KOPT-K1 (cell line): ENCODE measurements around the gene LZTS3.
"Not testable (repeated sequence)": the region's sequence is repeated elsewhere in the genome, so short reads cannot be mapped to it uniquely, and the experiment has no call there.

Source experiments
- H3K27ac ChIP-seq: fragments of 200-600 bp; sonication (generic); 2 replicates; pipeline ENCODE4 v1.5.1; 2016; ENCODE audit warnings: antibody characterized with exemption, mild to moderate bottlenecking, low read depth, low read length; ENCODE audit not compliant: poor library complexity, severe bottlenecking
- H3K36me3 ChIP-seq: fragments of 200-600 bp; sonication (generic); 2 replicates; pipeline ENCODE4 v1.5.1; 2017; ENCODE audit warnings: antibody characterized with exemption, mild to moderate bottlenecking, low read length, moderate library complexity; ENCODE audit not compliant: insufficient read depth
- H3K9me3 ChIP-seq: fragments of 200-600 bp; sonication (generic); 2 replicates; pipeline ENCODE4 v1.5.1; 2017; ENCODE audit warnings: antibody characterized with exemption, low read length, mild to moderate bottlenecking; ENCODE audit not compliant: insufficient read depth, poor library complexity, severe bottlenecking

Gene LZTS3

GRCh38 chr20:3137492-3137891, 35.9 kb downstream of the LZTS3 start:
- H3K36me3 ChIP-seq = no peaks in the 10 kb centered on the region
- no peaks in the 10 kb centered on the region for H3K9me3 ChIP-seq

GRCh38 chr20:3135507-3136070, 37.8 kb downstream of the LZTS3 start:
- H3K9me3 ChIP-seq = no peaks in the 10 kb centered on the region
- no peak overlapping the region for H3K27ac ChIP-seq
- H3K36me3 ChIP-seq = no peaks in the 10 kb centered on the region

More at GRCh38 chr20:3137492-3137891, 35.9 kb downstream of the LZTS3 start:
- no peak overlapping the region for H3K27ac ChIP-seq

- no peaks in the 10 kb centered on the region for H3K36me3 ChIP-seq
- no peaks in the 10 kb centered on the region for H3K9me3 ChIP-seq
- no peak overlapping the region for H3K27ac ChIP-seq
Measured at GRCh38 chr20:3134151-3134550, 39.2 kb downstream of the LZTS3 start.

GRCh38 chr20:3133155-3133554, 40.2 kb downstream of the LZTS3 start:
- no peaks in the 10 kb centered on the region for H3K36me3 ChIP-seq
- H3K9me3 ChIP-seq = no peaks in the 10 kb centered on the region
- no peak overlapping the region for H3K27ac ChIP-seq

GRCh38 chr20:3130051-3130600, 43.2 kb downstream of the LZTS3 start:
- Histone ChIP-seq H3K36me3 (no peaks in the 10 kb centered on the region), H3K9me3 (peaks cover 9% of the 10 kb centered on the region), H3K27ac (no peak overlapping the region)

GRCh38 chr20:3129094-3129493, 44.3 kb downstream of the LZTS3 start:
- Histone ChIP-seq H3K27ac (no peak overlapping the region), H3K9me3 (peaks cover 19% of the 10 kb centered on the region), H3K36me3 (no peaks in the 10 kb centered on the region)

GRCh38 chr20:3128275-3128984, 44.9 kb downstream of the LZTS3 start:
- Histone ChIP-seq H3K9me3 (peaks cover 26% of the 10 kb centered on the region), H3K27ac (no peak overlapping the region), H3K36me3 (no peaks in the 10 kb centered on the region)

GRCh38 chr20:3126527-3126859, 46.9 kb downstream of the LZTS3 start:
- Histone ChIP-seq H3K9me3 (peaks cover 34% of the 10 kb centered on the region), H3K36me3 (peaks cover 16% of the 10 kb centered on the region), H3K27ac (no peak overlapping the region)

- not testable (repeated sequence) for H3K27ac ChIP-seq
- peaks cover 34% of the 10 kb centered on the region for H3K9me3 ChIP-seq
- H3K36me3 ChIP-seq = peaks cover 21% of the 10 kb centered on the region
Measured at GRCh38 chr20:3125776-3126526, 47.4 kb downstream of the LZTS3 start.

- peaks cover 34% of the 10 kb centered on the region for H3K9me3 ChIP-seq
- H3K36me3 ChIP-seq = peaks cover 26% of the 10 kb centered on the region
- H3K27ac ChIP-seq = not testable (repeated sequence)
Measured at GRCh38 chr20:3124773-3125560, 48.4 kb downstream of the LZTS3 start.

- not testable (repeated sequence) for H3K27ac ChIP-seq
- peaks cover 34% of the 10 kb centered on the region for H3K9me3 ChIP-seq
- peaks cover 29% of the 10 kb centered on the region for H3K36me3 ChIP-seq
Measured at GRCh38 chr20:3124163-3124562, 49.2 kb downstream of the LZTS3 start.

- H3K27ac ChIP-seq = no peak overlapping the region
- H3K9me3 ChIP-seq = peaks cover 34% of the 10 kb centered on the region
- H3K36me3 ChIP-seq = peaks cover 30% of the 10 kb centered on the region
Measured at GRCh38 chr20:3123542-3123941, 49.8 kb downstream of the LZTS3 start.

GRCh38 chr20:3121955-3122610, 51.3 kb downstream of the LZTS3 start:
- no peak overlapping the region for H3K27ac ChIP-seq
- H3K36me3 ChIP-seq = peaks cover 30% of the 10 kb centered on the region

GRCh38 chr20:3121271-3121911, 52.0 kb downstream of the LZTS3 start:
- peaks cover 34% of the 10 kb centered on the region for H3K9me3 ChIP-seq
- H3K36me3 ChIP-seq = peaks cover 30% of the 10 kb centered on the region
- no peak overlapping the region for H3K27ac ChIP-seq

More at GRCh38 chr20:3121955-3122610, 51.3 kb downstream of the LZTS3 start:
- H3K9me3 ChIP-seq = peaks cover 34% of the 10 kb centered on the region
